ENCODE measurements around the gene FRG1. TPM values are rescaled to one million over a fixed set of nuclear protein-coding genes. Genes with fewer than 3 reads are reported as not detected.
"Not testable (repeated sequence)": the region's sequence is repeated elsewhere in the genome, so short reads cannot be mapped to it uniquely, and the experiment has no call there.

The FRG1 gene
- total and polyA plus RNA-seq, 2 of the 8 experiments (the other 6 are each of a cell fraction or from before 2014, with no cell fraction given): 6.2 to 31.8 TPM

DNA sequence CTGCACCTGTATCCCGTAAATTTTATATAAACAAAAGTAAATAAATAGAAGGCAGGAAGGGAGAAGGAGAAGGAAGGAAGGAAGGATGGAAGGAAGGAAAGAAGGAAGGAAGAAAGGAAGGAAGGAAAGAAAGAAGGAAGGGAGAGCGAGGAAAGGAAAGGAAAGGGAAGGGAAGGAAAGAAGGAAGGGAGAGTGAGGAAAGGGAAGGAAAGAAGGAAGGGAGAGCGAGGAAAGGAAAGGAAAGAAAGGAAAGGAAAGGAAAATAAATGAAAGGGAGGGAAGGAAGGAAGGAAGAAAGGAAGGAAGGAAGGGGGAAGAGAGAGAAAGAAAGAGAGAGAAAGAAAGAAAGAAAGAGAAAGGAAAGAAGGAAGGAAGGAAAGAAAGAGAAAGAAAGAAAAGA, 43.0 kb upstream of the FRG1 start:
- no peak overlapping the region for H3K56ac ChIP-seq (replicated peaks; ENCODE audit: insufficient read length, low read depth, low read length)
- H4K20me1 ChIP-seq (replicated peaks in 1 of 2; ENCODE audit: control insufficient read depth in 1 of 2, insufficient read depth in 2 of 2, low read length in 2 of 2): no peaks in the 10 kb centered on the region
- H2BK15ac ChIP-seq (ENCODE audit: low read length): no peak overlapping the region
- POLR2A ChIA-PET (ENCODE audit: partially characterized antibody): interaction anchor here (0.6 kb wide), 1 partner anchor 1196 kb away, joined by 3 read pairs; no protein-coding TSS in a partner anchor
- no peaks in the 10 kb centered on the region for H3K79me1 ChIP-seq (ENCODE audit: low read depth, low read length)
- WGBS, 2 experiments (ENCODE audit: extremely low coverage in 1 of 2, insufficient coverage in 1 of 2, insufficient read length in 1 of 2, insufficient replicate concordance in 2 of 2, low coverage in 1 of 2, low lambda C conversion rate in 2 of 2, missing lambda C conversion rate in 1 of 2): 50 to 88% methylated on average over 1 to 3 of the region's 3 CpGs
- H2BK12ac ChIP-seq (ENCODE audit: low read depth, low read length): no peak overlapping the region
- H3K36me3 ChIP-seq (ENCODE audit: control insufficient read depth in 2 of 4, insufficient read depth in 4 of 4, low read length in 3 of 4): no peaks in the 10 kb centered on the region
- H4K91ac ChIP-seq (replicated peaks; ENCODE audit: insufficient read length, low read length): no peak overlapping the region
- H4K5ac ChIP-seq (ENCODE audit: insufficient read length, low read depth, low read length): no peak overlapping the region
- H3K4me2 ChIP-seq (ENCODE audit: insufficient read depth in 1 of 2, low read depth in 2 of 2, low read length in 2 of 2): no peak overlapping the region
- H3K23ac ChIP-seq (ENCODE audit: insufficient read length): no peak overlapping the region
- H3K27me3 ChIP-seq (replicated peaks in 1 of 4; ENCODE audit: control insufficient read depth in 3 of 4, extremely low read depth in 1 of 4, insufficient read depth in 3 of 4, low read length in 3 of 4): no peaks in the 10 kb centered on the region
- no peak overlapping the region for H2BK120ac ChIP-seq (replicated peaks; ENCODE audit: low read depth, low read length)
- H3K79me2 ChIP-seq (ENCODE audit: control insufficient read depth in 1 of 2, insufficient read depth in 2 of 2, low read length in 2 of 2): no peaks in the 10 kb centered on the region
- no peak overlapping the region for H2AK5ac ChIP-seq (ENCODE audit: low read depth, low read length)
- H3K27ac ChIP-seq (ENCODE audit: low read depth, low read length): no peak overlapping the region
- no peak overlapping the region for H2AFZ ChIP-seq (ENCODE audit: low read length)
- no peak overlapping the region for H2BK20ac ChIP-seq (ENCODE audit: low read length)
- CTCF ChIA-PET (ENCODE audit: partially characterized antibody): no interaction called here
- no peak overlapping the region for H3K4ac ChIP-seq (replicated peaks; ENCODE audit: insufficient read length, low read depth, low read length)
- H4K8ac ChIP-seq (ENCODE audit: extremely low read depth, insufficient read depth, low read length): no peak overlapping the region
- no peaks in the 10 kb centered on the region for H3K23me2 ChIP-seq (ENCODE audit: low read depth, low read length)
- no peak overlapping the region for H2BK5ac ChIP-seq (ENCODE audit: low read depth, low read length)
- H3K9ac ChIP-seq (replicated peaks in 1 of 4; ENCODE audit: extremely low read depth in 1 of 4, low read depth in 3 of 4, low read length in 3 of 4): no peak overlapping the region
- 0 out of 4 replicates have a peak, but pooled peaks cover 0 to 2% of the 10 kb centered on the region in 2 experiments for H3K9me3 ChIP-seq (ENCODE audit: insufficient read depth in 2 of 2, low read depth in 1 of 2, low read length in 1 of 2)
- no peak overlapping the region for H3K4me3 ChIP-seq (ENCODE audit: extremely low read depth in 1 of 4, insufficient read depth in 2 of 4, low read depth in 3 of 4, low read length in 4 of 4)
- DNase-seq (ENCODE audit: low read depth in 1 of 2, low spot score in 2 of 2) (no peak), FAIRE-seq (no peak)
- H3K18ac ChIP-seq (ENCODE audit: extremely low read depth, low read length): no peak overlapping the region
- no peak overlapping the region for H3K14ac ChIP-seq (ENCODE audit: insufficient read length)
- no peaks in the 10 kb centered on the region for H3K4me1 ChIP-seq (replicated peaks in 1 of 4; ENCODE audit: control insufficient read depth in 3 of 4, insufficient read depth in 4 of 4, low read length in 3 of 4)
- no peak for TF ChIP-seq GTF2F1 (IDR thresholded peaks at IDR 0.05; ENCODE audit: borderline replicate concordance, low read depth, low read length)

DNA sequence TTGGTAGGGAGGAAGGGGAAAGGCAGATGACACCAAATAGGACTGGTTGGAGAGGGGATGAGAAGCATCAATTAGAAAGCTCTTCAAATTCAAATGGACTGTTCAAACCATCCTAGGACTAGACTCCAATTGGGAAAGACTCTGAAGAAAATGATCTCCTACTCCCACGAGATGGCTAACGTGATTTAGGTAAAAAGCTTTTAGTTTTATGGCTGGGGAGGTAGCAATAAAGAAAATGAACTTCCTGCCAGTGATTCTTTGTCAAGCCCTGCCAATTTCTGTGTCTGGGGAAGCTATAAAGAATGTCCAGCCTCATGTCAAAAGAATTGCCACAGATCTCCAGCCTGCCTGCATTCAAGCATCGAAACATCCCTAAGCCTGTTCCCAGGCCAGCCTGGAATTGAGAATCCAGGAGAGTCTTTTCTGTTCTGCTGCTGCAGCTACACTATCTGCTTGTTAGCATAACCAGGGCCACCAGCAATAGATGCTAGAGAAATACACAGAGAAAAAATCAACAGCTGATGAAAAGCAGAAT, 41.1 kb upstream of the FRG1 start:
- H4K8ac ChIP-seq (ENCODE audit: extremely low read depth, insufficient read depth, low read length); H3K4me3 ChIP-seq (ENCODE audit: extremely low read depth in 1 of 4, insufficient read depth in 2 of 4, low read depth in 3 of 4, low read length in 4 of 4); H4K20me1 ChIP-seq (replicated peaks in 1 of 2; ENCODE audit: control insufficient read depth in 1 of 2, insufficient read depth in 2 of 2, low read length in 2 of 2); H2AFZ ChIP-seq (ENCODE audit: low read length); H3K36me3 ChIP-seq (ENCODE audit: control insufficient read depth in 2 of 4, insufficient read depth in 4 of 4, low read length in 3 of 4); H3K9me3 ChIP-seq (ENCODE audit: insufficient read depth in 2 of 2, low read depth in 1 of 2, low read length in 1 of 2); H3K79me2 ChIP-seq (ENCODE audit: control insufficient read depth in 1 of 2, insufficient read depth in 2 of 2, low read length in 2 of 2); H3K4me2 ChIP-seq (ENCODE audit: insufficient read depth in 1 of 2, low read depth in 2 of 2, low read length in 2 of 2); H3K27me3 ChIP-seq (replicated peaks in 1 of 4; ENCODE audit: control insufficient read depth in 3 of 4, extremely low read depth in 1 of 4, insufficient read depth in 3 of 4, low read length in 3 of 4); H3K18ac ChIP-seq (ENCODE audit: extremely low read depth, low read length); H2BK15ac ChIP-seq (ENCODE audit: low read length); H3K14ac ChIP-seq (ENCODE audit: insufficient read length); H3K4ac ChIP-seq (replicated peaks; ENCODE audit: insufficient read length, low read depth, low read length); FAIRE-seq; H2AK5ac ChIP-seq (ENCODE audit: low read depth, low read length); H3K27ac ChIP-seq (ENCODE audit: low read depth, low read length); H3K4me1 ChIP-seq (replicated peaks in 1 of 4; ENCODE audit: control insufficient read depth in 3 of 4, insufficient read depth in 4 of 4, low read length in 3 of 4); H3K23ac ChIP-seq (ENCODE audit: insufficient read length); DNase-seq (ENCODE audit: low read depth in 1 of 2, low spot score in 2 of 2); H3K23me2 ChIP-seq (ENCODE audit: low read depth, low read length); H4K5ac ChIP-seq (ENCODE audit: insufficient read length, low read depth, low read length); H2BK120ac ChIP-seq (replicated peaks; ENCODE audit: low read depth, low read length); CTCF ChIA-PET (ENCODE audit: partially characterized antibody); H3K56ac ChIP-seq (replicated peaks; ENCODE audit: insufficient read length, low read depth, low read length); H2BK5ac ChIP-seq (ENCODE audit: low read depth, low read length); H3K79me1 ChIP-seq (ENCODE audit: low read depth, low read length); H4K91ac ChIP-seq (replicated peaks; ENCODE audit: insufficient read length, low read length); POLR2A ChIA-PET (ENCODE audit: partially characterized antibody); H2BK20ac ChIP-seq (ENCODE audit: low read length); H2BK12ac ChIP-seq (ENCODE audit: low read depth, low read length); H3K9ac ChIP-seq (replicated peaks in 1 of 4; ENCODE audit: extremely low read depth in 1 of 4, low read depth in 3 of 4, low read length in 3 of 4): not testable (repeated sequence)
- WGBS, 2 experiments (ENCODE audit: extremely low coverage in 1 of 2, insufficient coverage in 1 of 2, insufficient read length in 1 of 2, insufficient replicate concordance in 2 of 2, low coverage in 1 of 2, low lambda C conversion rate in 2 of 2, missing lambda C conversion rate in 1 of 2): 84% methylated on average over 3 of the region's 3 CpGs; no CpG with 5 or more reads in 1 of the 2 experiments
